ENCODE data around the gene LRRC4C. TPM values are rescaled to one million over a fixed set of nuclear protein-coding genes. Genes with fewer than 3 reads are reported as not detected.

Gene LRRC4C
- total and polyA plus RNA-seq, 2 experiments from 2014 or later, result not detected

GRCh38 chr11:41437006-41437490, 22.4 kb downstream of the LRRC4C start:
- no peak overlapping the region for H3K27ac ChIP-seq
- in situ Hi-C loops (cut with MboI), result no loop called here
- TF ChIP-seq EZH2 (IDR thresholded peaks at IDR 0.05; ENCODE audit: insufficient read depth, poor library complexity, severe bottlenecking) (no peak), EZH2phosphoT487 (IDR thresholded peaks at IDR 0.05; ENCODE audit: insufficient read depth, low read depth) (no peak)

GRCh38 chr11:41435531-41435930, 23.9 kb downstream of the LRRC4C start:
- Histone ChIP-seq H2AFZ (no peak overlapping the region), H3K27me3 (replicated peaks; ENCODE audit: insufficient read depth) (no peaks in the 10 kb centered on the region), H3K4me1 (ENCODE audit: insufficient read depth) (no peaks in the 10 kb centered on the region), H3K9me2 (ENCODE audit: insufficient read depth) (no peaks in the 10 kb centered on the region), H3F3A (ENCODE audit: insufficient read depth) (no peaks in the 10 kb centered on the region), H3K79me2 (ENCODE audit: insufficient read depth) (no peaks in the 10 kb centered on the region), H3K9ac (no peak overlapping the region), H3K27ac (no peak overlapping the region), H3K9me3 (ENCODE audit: low read depth) (no peaks in the 10 kb centered on the region), H3K4me2 (ENCODE audit: unreplicated experiment) (no peak overlapping the region), H3K36me3 (ENCODE audit: low read depth) (no peaks in the 10 kb centered on the region), H4K20me1 (ENCODE audit: insufficient read depth) (no peaks in the 10 kb centered on the region), H3K4me3 (no peak overlapping the region)
- no peak for TF ChIP-seq EZH2 (IDR thresholded peaks at IDR 0.05; ENCODE audit: insufficient read depth, poor library complexity, severe bottlenecking)
- no peak for TF ChIP-seq EZH2phosphoT487 (IDR thresholded peaks at IDR 0.05; ENCODE audit: insufficient read depth, low read depth)
- WGBS, 2 experiments (ENCODE audit: low coverage in 1 of 2, low lambda C conversion rate in 2 of 2, missing lambda C conversion rate in 2 of 2), result 2% methylated on average over 4 of the region's 4 CpGs
- no peak for DNase-seq
- in situ Hi-C loops (cut with MboI), result no loop called here

More at GRCh38 chr11:41437006-41437490, 22.4 kb downstream of the LRRC4C start:
- H3K27me3 ChIP-seq (replicated peaks; ENCODE audit: insufficient read depth), result no peaks in the 10 kb centered on the region
- no peak overlapping the region for H3K4me3 ChIP-seq
- H3K9me3 ChIP-seq (ENCODE audit: low read depth), result no peaks in the 10 kb centered on the region
- H3K4me2 ChIP-seq (ENCODE audit: unreplicated experiment), result no peak overlapping the region
- H3F3A ChIP-seq (ENCODE audit: insufficient read depth), result no peaks in the 10 kb centered on the region
- H3K79me2 ChIP-seq (ENCODE audit: insufficient read depth), result no peaks in the 10 kb centered on the region
- H3K9ac ChIP-seq, result no peak overlapping the region
- 40 to 50% methylated on average over 9 of the region's 9 CpGs for WGBS, 2 experiments (ENCODE audit: low coverage in 1 of 2, low lambda C conversion rate in 2 of 2, missing lambda C conversion rate in 2 of 2)
- no peaks in the 10 kb centered on the region for H4K20me1 ChIP-seq (ENCODE audit: insufficient read depth)
- no peaks in the 10 kb centered on the region for H3K9me2 ChIP-seq (ENCODE audit: insufficient read depth)
- H3K36me3 ChIP-seq (ENCODE audit: low read depth), result no peaks in the 10 kb centered on the region
- no peak overlapping the region for H2AFZ ChIP-seq
- DNase-seq, result no peak
- H3K4me1 ChIP-seq (ENCODE audit: insufficient read depth), result no peaks in the 10 kb centered on the region

- no peak for DNase-seq
- Histone ChIP-seq H3K4me3 (no peak overlapping the region), H3K79me2 (ENCODE audit: insufficient read depth) (no peaks in the 10 kb centered on the region), H3K4me1 (ENCODE audit: insufficient read depth) (no peaks in the 10 kb centered on the region), H4K20me1 (ENCODE audit: insufficient read depth) (no peaks in the 10 kb centered on the region), H3K9me2 (ENCODE audit: insufficient read depth) (no peaks in the 10 kb centered on the region), H3K9ac (no peak overlapping the region), H3K36me3 (ENCODE audit: low read depth) (no peaks in the 10 kb centered on the region), H3F3A (ENCODE audit: insufficient read depth) (no peaks in the 10 kb centered on the region), H3K27ac (no peak overlapping the region), H3K4me2 (ENCODE audit: unreplicated experiment) (no peak overlapping the region), H3K9me3 (ENCODE audit: low read depth) (no peaks in the 10 kb centered on the region), H2AFZ (no peak overlapping the region), H3K27me3 (replicated peaks; ENCODE audit: insufficient read depth) (no peaks in the 10 kb centered on the region)
- in situ Hi-C loops (cut with MboI), result no loop called here
- TF ChIP-seq EZH2phosphoT487 (IDR thresholded peaks at IDR 0.05; ENCODE audit: insufficient read depth, low read depth), result no peak
- 42 to 49% methylated on average over 5 of the region's 5 CpGs for WGBS, 2 experiments (ENCODE audit: low coverage in 1 of 2, low lambda C conversion rate in 2 of 2, missing lambda C conversion rate in 2 of 2)
Measured at GRCh38 chr11:41431784-41432183, 27.7 kb downstream of the LRRC4C start.

- Histone ChIP-seq H3K4me1 (ENCODE audit: insufficient read depth) (no peaks in the 10 kb centered on the region), H3K9me3 (ENCODE audit: low read depth) (no peaks in the 10 kb centered on the region), H3K27me3 (replicated peaks; ENCODE audit: insufficient read depth) (no peaks in the 10 kb centered on the region), H3K9me2 (ENCODE audit: insufficient read depth) (no peaks in the 10 kb centered on the region), H3K79me2 (ENCODE audit: insufficient read depth) (no peaks in the 10 kb centered on the region), H3K27ac (no peak overlapping the region), H3K4me2 (ENCODE audit: unreplicated experiment) (no peak overlapping the region), H3K4me3 (no peak overlapping the region), H3F3A (ENCODE audit: insufficient read depth) (no peaks in the 10 kb centered on the region), H4K20me1 (ENCODE audit: insufficient read depth) (no peaks in the 10 kb centered on the region), H2AFZ (no peak overlapping the region), H3K9ac (no peak overlapping the region), H3K36me3 (ENCODE audit: low read depth) (no peaks in the 10 kb centered on the region)
- DNase-seq, result no peak
- in situ Hi-C loops (cut with MboI), result no loop called here
- 54 to 57% methylated on average over 4 of the region's 4 CpGs for WGBS, 2 experiments (ENCODE audit: low coverage in 1 of 2, low lambda C conversion rate in 2 of 2, missing lambda C conversion rate in 2 of 2)
- TF ChIP-seq EZH2 (IDR thresholded peaks at IDR 0.05; ENCODE audit: insufficient read depth, poor library complexity, severe bottlenecking) (no peak), EZH2phosphoT487 (IDR thresholded peaks at IDR 0.05; ENCODE audit: insufficient read depth, low read depth) (no peak)
Measured at GRCh38 chr11:41419901-41420300, 39.6 kb downstream of the LRRC4C start.
